ENCODE data around the gene CCDC6. TPM values are rescaled to one million over a fixed set of nuclear protein-coding genes. Genes with fewer than 3 reads are reported as not detected.
A peak's percentile ranks its signal among the peaks of the same experiment; 100 is the strongest.

Gene CCDC6
- total RNA-seq, 4 donors from 2014 or later, result 52.5 to 65.8 (median 57.7) TPM

- H3K27me3 ChIP-seq, result no peaks in the 10 kb centered on the region
- H3K4me3 ChIP-seq, result no peak overlapping the region
- 94 to 100% methylated on average over 1 of the region's 1 CpG for WGBS, 2 donors
- TF ChIP-seq, protein P1, sequence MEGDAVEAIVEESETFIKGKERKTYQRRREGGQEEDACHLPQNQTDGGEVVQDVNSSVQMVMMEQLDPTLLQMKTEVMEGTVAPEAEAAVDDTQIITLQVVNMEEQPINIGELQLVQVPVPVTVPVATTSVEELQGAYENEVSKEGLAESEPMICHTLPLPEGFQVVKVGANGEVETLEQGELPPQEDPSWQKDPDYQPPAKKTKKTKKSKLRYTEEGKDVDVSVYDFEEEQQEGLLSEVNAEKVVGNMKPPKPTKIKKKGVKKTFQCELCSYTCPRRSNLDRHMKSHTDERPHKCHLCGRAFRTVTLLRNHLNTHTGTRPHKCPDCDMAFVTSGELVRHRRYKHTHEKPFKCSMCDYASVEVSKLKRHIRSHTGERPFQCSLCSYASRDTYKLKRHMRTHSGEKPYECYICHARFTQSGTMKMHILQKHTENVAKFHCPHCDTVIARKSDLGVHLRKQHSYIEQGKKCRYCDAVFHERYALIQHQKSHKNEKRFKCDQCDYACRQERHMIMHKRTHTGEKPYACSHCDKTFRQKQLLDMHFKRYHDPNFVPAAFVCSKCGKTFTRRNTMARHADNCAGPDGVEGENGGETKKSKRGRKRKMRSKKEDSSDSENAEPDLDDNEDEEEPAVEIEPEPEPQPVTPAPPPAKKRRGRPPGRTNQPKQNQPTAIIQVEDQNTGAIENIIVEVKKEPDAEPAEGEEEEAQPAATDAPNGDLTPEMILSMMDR (IDR thresholded peaks at IDR 0.05), result no peak
- no peak for TF ChIP-seq POLR2A (IDR thresholded peaks at IDR 0.05)
- peaks cover 0 to 45% (median 0%) of the 10 kb centered on the region in 3 donors for H3K36me3 ChIP-seq
- DNase-seq, result no peak
- H3K27ac ChIP-seq, result no peak overlapping the region
- no peaks in the 10 kb centered on the region for H3K4me1 ChIP-seq
- intact Hi-C loops (cut with DNase I), result no loop called here
- H3K9me3 ChIP-seq, result no peaks in the 10 kb centered on the region
Measured at GRCh38 chr10:59819265-59819664, 87.1 kb downstream of the CCDC6 start.

GRCh38 chr10:59817773-59818172, 88.6 kb downstream of the CCDC6 start:
- no peaks in the 10 kb centered on the region for H3K27me3 ChIP-seq
- intact Hi-C loops (cut with DNase I), result no loop called here
- H3K4me1 ChIP-seq, result no peaks in the 10 kb centered on the region
- no peak overlapping the region for H3K27ac ChIP-seq
- TF ChIP-seq, protein P1 (IDR thresholded peaks at IDR 0.05), result no peak
- no peak for TF ChIP-seq POLR2A (IDR thresholded peaks at IDR 0.05)
- DNase-seq, result no peak
- WGBS, 2 donors, result 78 to 84% methylated on average over 4 to 6 of the region's 6 CpGs
- H3K36me3 ChIP-seq, result peaks cover 0 to 45% (median 0%) of the 10 kb centered on the region in 3 donors
- H3K4me3 ChIP-seq, result no peak overlapping the region
- H3K9me3 ChIP-seq, result no peaks in the 10 kb centered on the region

DNA sequence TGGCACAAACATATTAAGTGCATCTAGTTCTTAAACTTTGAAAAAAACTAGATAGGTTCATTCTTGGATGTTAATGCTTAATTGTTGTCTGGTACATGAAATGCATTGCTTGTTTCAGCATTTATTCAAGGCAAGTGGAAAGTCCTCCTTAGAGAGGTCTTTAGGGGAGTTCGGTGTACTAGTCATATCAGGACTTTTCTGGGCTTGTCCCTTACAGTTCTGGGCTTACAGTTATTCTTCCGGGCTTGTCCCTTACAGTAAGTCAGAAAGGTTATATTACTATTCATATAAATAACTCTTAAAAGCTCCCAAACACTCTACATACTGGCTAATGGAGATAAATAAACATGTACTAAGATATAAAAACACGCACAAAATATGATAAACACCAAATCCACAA, 91.5 kb downstream of the CCDC6 start:
- Histone ChIP-seq H3K4me1 (no peaks in the 10 kb centered on the region), H3K36me3 (peaks cover 0 to 63% (median 4%) of the 10 kb centered on the region in 3 donors), H3K27me3 (no peaks in the 10 kb centered on the region), H3K4me3 (no peak overlapping the region), H3K27ac (no peak overlapping the region), H3K9me3 (no peaks in the 10 kb centered on the region)
- intact Hi-C loops (cut with DNase I), result no loop called here
- TF ChIP-seq, protein P1 (IDR thresholded peaks at IDR 0.05), result no peak
- no peak for TF ChIP-seq POLR2A (IDR thresholded peaks at IDR 0.05)
- WGBS, 2 donors, result 77 to 89% methylated on average over 3 of the region's 3 CpGs
- DNase-seq, result no peak

DNA sequence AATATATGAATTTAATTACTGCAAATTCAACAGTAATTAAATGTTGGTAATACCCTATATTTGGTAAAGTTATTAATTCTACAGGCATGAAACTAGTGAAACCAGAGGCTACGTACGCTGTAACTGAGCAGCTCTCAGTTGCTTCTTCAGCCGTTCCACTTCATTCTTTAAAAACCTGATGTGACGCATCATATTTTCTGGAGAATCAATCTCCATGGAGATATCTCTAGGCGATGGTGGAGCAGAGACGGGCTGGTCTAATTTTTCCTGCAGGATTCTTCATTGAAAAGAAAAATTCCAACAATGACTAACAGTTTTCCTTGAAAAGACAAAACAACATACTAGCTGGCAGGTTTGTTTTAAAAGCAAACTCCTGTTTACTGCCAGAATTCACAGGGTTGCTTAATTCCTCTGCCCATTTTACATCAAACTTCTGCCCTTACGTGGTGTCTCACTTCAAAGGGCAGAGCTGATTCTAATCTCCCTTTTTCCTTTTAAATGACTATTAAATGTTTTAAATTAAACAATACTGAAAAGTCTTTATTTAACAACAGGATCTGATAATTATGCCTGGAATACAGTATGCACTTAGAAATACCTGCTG, 93.7 kb downstream of the CCDC6 start:
- Histone ChIP-seq H3K4me3 (no peak overlapping the region), H3K27ac (no peak overlapping the region), H3K27me3 (no peaks in the 10 kb centered on the region), H3K36me3 (peaks cover 0 to 74% (median 4%) of the 10 kb centered on the region in 3 donors), H3K9me3 (no peaks in the 10 kb centered on the region), H3K4me1 (peaks cover 0 to 15% (median 0%) of the 10 kb centered on the region in 3 donors)
- TF ChIP-seq, protein P1 (IDR thresholded peaks at IDR 0.05), result no peak
- TF ChIP-seq POLR2A (IDR thresholded peaks at IDR 0.05), result no peak
- WGBS, 2 donors, result 87 to 90% methylated on average over 7 of the region's 7 CpGs
- intact Hi-C loops (cut with DNase I), result no loop called here
- no peak for DNase-seq

GRCh38 chr10:59809644-59809974, 96.7 kb downstream of the CCDC6 start:
- Histone ChIP-seq H3K36me3 (peaks cover 12 to 93% (median 14%) of the 10 kb centered on the region in 3 donors), H3K4me3 (no peak overlapping the region), H3K4me1 (peaks cover 0 to 15% (median 0%) of the 10 kb centered on the region in 3 donors), H3K9me3 (no peaks in the 10 kb centered on the region), H3K27me3 (no peaks in the 10 kb centered on the region), H3K27ac (peak overlapping the region in 2 of 4 donors; percentile 1 to 42)
- TF ChIP-seq POLR2A (IDR thresholded peaks at IDR 0.05), result no peak
- TF ChIP-seq, protein P1 (IDR thresholded peaks at IDR 0.05), result peak in 1 of 6 experiments; percentile 0
- intact Hi-C loops (cut with DNase I), result loop anchor here (5.0 kb wide), 1 partner anchor 182 kb away; no protein-coding TSS in a partner anchor
- no peak for DNase-seq
- 80 to 100% methylated on average over 2 of the region's 2 CpGs for WGBS, 2 donors
